Posterior vena cava (tissue), 2 donors: ENCODE measurements around the gene TDRD9. TPM values are rescaled to one million over a fixed set of nuclear protein-coding genes. Genes with fewer than 3 reads are reported as not detected.
"Not testable (repeated sequence)": the region's sequence is repeated elsewhere in the genome, so short reads cannot be mapped to it uniquely, and the experiment has no call there.

Experiments used
- DNase-seq: peaks from one replicate; pipeline ENCODE4 v3.0.0-alpha.2; 2020; ENCODE audit warnings: low spot score
- intact Hi-C, 2 donors: fragments of 100-400 bp; cut with DNase I; formaldehyde crosslinking; loops; one replicate each; pipeline versions ENCODE4 v1.14.1 to v1.14.2; 2022 to 2023
- long read RNA-seq, 2 donors: library from polyadenylated mRNA; unstranded; transcript quantifications; one replicate each; pipeline ENCODE4 v2.0.0, GENCODE V29; 2020 to 2021
- total RNA-seq, 2 donors: library from RNA; stranded (reverse); fragmentation: NEBNext Ultra II Directional; extraction: Animal tissue kit (Norgen Biotek cat#: 25700); gene quantifications; one replicate each; pipeline ENCODE4 v1.2.1, GENCODE V29; 2021
- donor health status: DM: yes; HTN: yes; CAD: no.
- donor health status: DM: yes; HTN: yes; CAD: no.

The TDRD9 gene, protein sequence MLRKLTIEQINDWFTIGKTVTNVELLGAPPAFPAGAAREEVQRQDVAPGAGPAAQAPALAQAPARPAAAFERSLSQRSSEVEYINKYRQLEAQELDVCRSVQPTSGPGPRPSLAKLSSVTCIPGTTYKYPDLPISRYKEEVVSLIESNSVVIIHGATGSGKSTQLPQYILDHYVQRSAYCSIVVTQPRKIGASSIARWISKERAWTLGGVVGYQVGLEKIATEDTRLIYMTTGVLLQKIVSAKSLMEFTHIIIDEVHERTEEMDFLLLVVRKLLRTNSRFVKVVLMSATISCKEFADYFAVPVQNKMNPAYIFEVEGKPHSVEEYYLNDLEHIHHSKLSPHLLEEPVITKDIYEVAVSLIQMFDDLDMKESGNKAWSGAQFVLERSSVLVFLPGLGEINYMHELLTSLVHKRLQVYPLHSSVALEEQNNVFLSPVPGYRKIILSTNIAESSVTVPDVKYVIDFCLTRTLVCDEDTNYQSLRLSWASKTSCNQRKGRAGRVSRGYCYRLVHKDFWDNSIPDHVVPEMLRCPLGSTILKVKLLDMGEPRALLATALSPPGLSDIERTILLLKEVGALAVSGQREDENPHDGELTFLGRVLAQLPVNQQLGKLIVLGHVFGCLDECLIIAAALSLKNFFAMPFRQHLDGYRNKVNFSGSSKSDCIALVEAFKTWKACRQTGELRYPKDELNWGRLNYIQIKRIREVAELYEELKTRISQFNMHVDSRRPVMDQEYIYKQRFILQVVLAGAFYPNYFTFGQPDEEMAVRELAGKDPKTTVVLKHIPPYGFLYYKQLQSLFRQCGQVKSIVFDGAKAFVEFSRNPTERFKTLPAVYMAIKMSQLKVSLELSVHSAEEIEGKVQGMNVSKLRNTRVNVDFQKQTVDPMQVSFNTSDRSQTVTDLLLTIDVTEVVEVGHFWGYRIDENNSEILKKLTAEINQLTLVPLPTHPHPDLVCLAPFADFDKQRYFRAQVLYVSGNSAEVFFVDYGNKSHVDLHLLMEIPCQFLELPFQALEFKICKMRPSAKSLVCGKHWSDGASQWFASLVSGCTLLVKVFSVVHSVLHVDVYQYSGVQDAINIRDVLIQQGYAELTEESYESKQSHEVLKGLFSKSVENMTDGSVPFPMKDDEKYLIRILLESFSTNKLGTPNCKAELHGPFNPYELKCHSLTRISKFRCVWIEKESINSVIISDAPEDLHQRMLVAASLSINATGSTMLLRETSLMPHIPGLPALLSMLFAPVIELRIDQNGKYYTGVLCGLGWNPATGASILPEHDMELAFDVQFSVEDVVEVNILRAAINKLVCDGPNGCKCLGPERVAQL (N-terminal part only)
- total RNA-seq, result 1 to 10 TPM in 1 of 2 donors, under 1 TPM in 1; 1.00 to 2.9 TPM
- long read RNA-seq, donor 1, partial matches to known transcripts, result 0 of 1 reads
- long read RNA-seq, donor 1, other reads (novel, unspliced or antisense), result 1 of 1 reads
- long read RNA-seq, donor 2, result 0 reads

DNA sequence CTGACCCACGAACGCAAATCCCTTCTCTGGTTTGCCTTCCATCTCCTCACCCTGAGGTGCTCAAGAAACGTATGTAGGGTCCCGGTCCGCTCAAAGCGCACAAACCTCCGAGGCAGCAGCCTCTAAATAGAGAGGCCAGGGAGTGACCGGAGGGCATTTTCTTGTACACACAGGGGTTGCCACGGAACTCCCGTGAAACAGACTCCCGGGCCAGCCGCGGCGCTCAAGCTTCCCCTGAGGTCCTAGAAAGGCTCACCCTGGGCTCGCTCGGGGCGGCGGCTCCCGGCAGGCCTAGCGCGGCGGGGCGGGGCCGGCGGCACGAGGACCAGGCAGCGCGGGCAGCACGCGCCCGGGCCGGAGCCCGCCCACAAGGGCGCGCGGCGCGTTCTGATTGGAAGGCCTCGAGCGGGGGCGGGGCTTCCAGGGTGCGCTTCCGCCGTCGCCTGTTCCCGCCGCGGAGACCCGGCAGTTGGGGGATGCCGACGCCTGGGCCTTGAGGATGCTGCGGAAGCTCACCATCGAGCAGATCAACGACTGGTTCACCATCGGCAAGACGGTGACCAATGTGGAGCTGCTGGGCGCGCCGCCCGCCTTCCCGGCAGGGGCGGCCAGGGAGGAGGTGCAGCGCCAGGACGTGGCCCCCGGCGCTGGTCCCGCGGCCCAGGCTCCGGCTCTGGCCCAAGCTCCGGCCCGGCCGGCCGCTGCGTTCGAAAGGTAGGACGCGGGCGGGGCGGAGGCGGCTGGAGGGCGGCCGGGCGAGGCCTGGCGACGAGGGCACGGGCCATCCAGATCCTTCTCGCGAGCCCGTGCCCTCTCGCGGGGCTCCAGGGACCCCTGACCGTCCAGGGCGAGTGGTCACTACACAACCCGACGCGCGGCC is at the start of gene TDRD9:
Gene TDRD9 (plus strand): TSS at position 446 of the 880 bp plus-strand sequence. CDS start 54 bp downstream, at position 500.
- no peak for DNase-seq
- intact Hi-C loops, result no loop called here

DNA sequence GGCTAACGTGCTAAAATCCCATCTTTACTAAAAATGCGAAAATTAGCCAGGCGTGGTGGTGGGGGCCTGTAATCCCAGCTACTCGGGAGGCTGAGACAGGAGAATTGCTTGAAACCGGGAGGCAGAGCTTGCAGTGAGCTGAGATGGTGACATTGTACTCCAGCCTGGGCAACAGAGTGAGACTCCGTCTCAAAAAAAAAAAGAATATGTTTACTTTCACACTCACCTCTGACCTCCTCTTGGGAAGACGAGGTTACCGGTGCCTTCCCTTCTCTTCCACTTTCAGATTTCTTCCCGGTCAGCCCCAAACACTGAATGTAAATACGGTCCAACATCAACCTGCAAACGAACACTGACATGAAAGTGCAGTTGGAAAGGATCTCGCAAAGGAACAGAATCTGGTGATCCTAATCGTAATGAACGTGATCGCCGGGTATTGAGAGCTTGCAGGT is 49.1 kb upstream of the TDRD9 start:
- intact Hi-C loops, result loop anchor here in 1 of 2 donors (1.0 kb wide), 1 partner anchor 31 kb away; no protein-coding TSS in a partner anchor

DNA sequence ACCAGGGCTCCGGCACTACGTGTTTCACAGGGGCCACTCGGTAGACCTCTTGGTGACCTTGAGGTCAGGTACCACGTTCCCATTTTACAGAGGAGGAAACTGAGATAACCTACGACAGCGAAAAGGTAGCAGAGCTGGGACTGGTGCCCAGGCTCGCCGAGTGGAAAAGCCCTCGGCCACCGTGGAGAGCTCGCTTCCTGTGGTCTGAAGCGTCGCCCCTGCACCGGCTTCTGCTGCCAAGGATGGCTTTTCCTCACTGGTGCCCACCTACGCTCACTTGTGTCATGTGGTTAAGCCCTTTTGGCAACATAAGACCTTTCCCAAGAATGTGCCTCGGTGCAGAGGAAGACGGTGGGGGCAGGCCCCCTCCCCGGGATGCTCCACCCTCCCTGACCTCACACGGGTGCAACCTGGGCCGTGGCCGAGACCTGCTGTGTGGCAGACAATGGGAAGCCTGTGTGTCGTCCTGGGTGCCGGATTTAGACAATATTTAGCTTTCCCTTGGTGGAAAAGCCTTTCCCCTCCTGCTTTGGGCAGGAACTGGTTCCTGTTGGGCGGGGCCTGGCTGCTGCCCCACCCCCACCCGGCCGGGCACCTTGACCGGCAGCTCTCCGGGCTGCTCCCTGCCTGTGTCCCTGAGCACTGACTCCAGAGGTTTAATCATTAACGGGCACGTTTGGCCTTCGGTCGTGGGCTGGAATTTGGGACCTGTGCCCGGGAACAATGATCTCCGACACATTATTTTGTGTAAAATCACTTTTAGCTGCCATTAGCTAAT is 48.5 kb upstream of the TDRD9 start:
- DNase-seq, result no peak
- intact Hi-C loops, result loop anchor here in 1 of 2 donors (1.0 kb wide), 1 partner anchor 31 kb away; no protein-coding TSS in a partner anchor

More for the DNA sequence above, 49.1 kb upstream of the TDRD9 start:
- no peak for DNase-seq

DNA sequence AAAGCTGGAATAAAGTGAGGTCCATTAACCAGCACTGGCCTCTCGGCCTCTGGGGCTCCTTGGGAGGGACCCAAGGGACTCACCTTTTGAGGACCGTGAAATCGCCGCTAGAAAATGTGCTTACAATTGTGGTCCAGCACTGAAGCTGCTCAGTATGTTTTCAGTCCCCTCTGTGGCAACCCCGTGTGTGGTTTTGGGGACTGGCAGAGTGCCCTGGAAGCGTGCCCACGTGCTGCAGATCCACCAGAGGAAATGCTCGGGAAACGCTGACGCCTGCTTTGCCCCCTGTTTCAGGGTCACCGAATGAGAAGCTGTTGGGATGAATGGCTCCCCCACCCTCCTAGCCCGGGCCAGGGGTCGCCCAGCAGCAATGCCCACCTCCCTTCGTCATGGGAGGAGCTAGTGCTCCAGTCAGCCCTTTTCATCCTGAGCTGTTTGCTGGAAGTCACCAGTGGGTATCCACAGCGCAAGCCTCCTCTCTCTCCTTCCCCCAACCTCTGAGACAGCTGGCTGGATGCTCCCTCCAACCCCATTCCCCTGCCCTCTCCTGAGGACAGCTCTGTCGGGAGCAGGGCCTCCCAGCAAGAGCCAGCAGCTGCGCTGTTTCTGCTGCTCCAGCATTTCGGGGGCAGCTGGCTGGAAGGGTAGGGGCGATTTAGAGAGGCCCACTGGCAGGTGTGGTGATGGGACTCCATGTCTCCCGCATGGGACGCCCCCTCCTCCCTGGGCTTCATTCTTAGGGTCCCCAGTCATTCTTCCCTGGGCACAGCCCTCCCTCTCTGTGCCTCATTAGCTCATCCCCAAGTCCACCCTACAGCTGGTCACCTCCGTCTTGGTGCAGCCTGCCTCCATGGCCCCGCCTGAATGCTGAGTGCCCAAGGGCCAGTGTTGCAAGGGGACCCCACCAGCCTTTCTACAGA is 47.6 kb upstream of the TDRD9 start:
- DNase-seq, result peak; percentile 94
- intact Hi-C loops, result no loop called here

DNA sequence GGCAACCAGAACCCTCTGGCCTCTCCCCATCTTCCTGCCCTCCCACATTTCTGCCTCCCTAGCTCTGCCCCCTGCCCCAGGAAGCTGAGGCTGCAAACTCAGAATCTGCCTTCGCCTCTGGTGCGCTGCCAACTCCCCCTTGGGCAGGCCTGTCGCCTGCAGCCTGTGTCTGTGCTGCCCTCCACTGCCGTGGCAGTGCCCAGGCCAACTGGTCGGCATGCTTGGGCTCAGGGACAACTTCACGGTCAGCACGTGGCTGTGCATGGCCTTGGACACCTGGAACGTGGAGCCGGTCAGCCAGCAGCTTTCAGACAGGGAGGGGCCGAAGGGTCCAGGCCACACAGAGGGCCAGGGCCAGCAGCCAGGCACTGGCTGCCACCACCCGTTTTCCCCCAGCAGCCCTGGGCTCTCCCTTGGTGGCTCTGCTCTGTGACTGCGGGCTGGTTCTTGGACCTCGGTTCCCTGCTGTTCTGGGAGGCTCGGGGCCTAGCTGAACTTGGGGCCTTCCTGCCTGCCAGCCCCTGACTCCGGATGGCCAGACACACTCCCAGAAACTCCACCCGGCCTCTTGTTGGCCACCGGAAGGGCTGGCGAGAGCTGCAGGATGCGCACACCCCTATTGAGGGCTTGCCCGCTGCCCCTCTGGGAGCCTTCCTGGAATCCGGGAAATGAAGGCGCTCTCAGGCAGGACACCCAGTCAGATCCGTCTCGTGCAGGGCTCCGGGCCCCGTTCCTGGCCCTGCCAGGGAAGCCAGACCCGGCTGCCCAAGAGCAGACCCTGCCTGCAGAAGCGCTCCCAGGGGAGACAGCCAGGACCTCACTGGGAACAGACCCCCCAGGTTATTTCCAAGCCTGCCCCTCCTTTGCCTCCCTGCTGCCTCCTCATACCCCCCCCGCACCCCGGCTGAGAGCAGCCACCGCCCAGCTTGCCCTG is 46.7 kb upstream of the TDRD9 start:
- no peak for DNase-seq
- intact Hi-C loops, result no loop called here

DNA sequence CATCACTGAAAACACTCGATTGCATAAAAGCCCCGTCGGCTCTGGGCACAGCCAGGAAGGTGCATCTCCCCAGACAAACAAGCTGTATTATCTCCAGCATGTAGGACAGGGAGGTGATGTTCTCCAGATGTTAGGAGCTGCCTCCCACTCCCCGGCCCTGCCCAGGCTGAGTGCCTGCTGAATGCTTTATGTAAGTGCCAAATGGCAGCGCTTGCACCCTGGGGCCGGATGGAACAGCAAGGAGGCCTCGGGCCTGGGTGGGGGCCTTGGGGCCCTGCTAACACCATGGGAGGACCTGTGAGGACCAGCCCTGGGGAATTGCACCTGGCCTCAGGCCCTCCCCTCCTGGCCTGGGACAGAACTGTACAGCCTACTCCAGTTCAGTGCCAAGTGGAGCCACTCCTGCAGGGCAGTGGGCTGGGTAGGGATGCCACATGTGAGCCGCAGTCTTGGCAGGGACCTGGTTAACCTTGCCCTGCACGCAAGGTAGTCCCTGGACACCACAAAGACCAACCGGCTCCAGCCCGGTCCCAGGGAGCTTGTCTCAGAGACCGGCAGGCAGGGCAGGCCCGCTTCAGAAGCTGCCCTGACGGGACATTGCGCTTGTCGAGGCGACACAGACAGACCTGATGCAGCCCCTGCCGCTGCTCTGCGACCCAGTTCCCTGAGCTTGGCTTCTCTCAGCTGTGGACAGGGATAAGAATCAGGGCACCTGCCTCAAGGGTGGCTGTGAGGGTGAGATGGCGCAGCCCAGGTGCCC is 45.6 kb upstream of the TDRD9 start:
- intact Hi-C loops, result no loop called here
- DNase-seq, result no peak

DNA sequence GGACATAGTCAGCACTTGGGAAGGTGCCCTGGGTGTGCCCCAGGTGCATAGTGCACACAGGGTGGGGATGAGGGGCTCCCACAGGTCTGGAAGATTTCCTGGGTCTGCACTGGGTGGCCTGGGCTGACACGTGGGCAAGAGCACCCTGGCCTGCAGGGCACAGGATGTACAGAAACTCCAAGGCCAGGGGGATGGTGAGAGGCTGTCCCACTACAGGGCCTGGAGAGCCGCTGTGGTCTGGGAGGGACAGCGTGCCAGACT is 45.1 kb upstream of the TDRD9 start:
- intact Hi-C loops, result no loop called here
- DNase-seq, result no peak

DNA sequence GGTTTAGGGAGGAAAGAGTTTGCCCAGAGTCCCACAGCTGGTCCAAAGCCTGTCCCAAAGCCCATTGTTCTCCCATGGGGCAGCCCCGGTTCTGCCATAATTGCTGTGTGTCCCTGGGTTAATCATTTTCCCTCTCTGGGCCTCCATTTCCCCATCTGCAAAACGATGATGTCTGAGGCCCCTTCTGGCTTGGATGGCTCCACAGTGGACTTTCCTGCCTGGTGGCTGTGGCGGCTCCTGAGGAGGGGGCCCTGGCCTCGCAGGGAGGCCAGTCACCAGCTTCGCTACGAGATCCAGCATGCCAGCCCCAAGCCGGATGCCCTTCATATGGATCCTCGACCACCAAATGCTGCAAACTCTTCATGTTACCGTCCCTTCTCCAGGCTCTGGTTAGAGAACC is 43.4 kb upstream of the TDRD9 start:
- intact Hi-C loops, result no loop called here
- no peak for DNase-seq

DNA sequence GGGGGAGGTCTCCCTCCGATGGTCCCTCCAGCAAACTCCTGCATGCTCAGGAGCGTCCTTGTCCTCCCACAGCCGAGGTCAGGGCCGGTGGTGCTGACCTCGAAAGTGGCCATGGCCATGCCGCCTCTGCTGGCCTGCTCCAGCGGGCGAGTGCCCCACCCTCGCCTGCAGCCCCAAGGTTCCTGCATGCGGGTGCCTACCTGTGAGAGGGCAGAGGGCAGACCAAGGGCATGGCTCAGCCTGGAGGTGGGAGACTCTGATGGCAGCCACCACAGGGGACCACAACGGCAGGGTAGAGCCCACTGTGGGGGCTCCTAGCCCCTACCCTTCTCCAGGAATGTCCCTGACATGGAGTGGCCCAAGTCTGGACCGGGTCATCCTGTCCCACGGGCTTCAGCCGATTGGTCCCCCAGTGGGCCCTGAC is 42.7 kb upstream of the TDRD9 start:
- intact Hi-C loops, result no loop called here
- no peak for DNase-seq

DNA sequence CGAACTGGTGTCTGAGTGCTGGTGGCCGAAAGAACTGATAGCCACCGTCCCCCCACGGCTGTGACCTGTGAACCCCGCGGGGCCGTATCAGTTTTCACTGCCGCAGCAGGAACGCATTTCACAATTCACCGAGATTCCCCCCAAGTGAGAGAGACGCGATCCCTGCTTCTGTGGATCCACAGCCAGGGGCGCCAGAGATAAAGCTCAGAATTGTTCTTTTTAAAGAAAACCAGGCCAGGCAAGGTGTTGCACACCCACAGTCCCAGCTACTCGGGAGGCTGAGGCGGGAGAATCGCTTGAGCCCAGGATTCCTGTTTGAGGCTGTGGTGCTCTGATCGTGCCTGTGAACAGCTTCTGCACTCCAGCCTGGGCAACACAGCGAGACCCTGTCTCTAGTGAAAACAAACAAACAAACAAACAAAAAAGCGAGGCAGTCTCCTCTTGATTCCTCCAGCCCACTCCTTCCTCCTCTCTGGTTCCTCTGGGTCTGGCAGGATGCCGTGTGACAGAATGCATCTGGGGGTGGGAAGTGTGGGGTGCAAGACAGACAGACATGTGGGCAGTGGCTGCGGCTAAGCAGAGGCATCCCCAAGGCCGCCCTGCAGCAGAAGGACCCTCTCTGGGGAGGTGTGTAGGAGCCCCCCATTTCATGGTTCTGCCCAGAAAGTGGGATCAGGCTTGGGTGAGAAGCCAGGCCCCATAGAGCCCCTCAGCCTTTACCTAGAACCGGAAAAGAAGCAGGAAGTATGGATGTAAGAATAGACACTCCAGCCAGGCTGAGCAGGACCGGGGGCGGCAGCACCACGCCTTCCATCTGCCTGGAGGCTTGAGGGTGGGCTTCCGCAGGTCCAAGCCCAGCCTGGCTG is 41.7 kb upstream of the TDRD9 start:
- DNase-seq, result no peak

DNA sequence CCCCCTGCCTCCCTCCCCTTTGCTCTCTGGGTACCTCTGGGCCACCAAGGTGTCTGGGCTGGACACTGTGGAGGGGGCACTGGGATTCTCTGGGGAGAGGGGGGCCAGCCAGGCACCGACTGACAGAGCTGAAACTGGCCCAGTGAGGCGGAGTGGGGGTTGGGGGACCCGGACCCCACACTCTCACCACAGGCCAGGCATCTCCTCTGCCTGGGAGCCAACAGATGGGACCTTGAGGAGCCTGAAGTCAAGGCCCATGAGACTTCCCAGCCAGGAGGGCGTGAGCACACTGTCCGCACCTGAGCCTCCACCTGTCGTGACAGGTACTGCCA is 41.1 kb upstream of the TDRD9 start:
- intact Hi-C loops, result no loop called here
- DNase-seq, result no peak

More for the DNA sequence above, 41.7 kb upstream of the TDRD9 start:
- intact Hi-C loops, result no loop called here

DNA sequence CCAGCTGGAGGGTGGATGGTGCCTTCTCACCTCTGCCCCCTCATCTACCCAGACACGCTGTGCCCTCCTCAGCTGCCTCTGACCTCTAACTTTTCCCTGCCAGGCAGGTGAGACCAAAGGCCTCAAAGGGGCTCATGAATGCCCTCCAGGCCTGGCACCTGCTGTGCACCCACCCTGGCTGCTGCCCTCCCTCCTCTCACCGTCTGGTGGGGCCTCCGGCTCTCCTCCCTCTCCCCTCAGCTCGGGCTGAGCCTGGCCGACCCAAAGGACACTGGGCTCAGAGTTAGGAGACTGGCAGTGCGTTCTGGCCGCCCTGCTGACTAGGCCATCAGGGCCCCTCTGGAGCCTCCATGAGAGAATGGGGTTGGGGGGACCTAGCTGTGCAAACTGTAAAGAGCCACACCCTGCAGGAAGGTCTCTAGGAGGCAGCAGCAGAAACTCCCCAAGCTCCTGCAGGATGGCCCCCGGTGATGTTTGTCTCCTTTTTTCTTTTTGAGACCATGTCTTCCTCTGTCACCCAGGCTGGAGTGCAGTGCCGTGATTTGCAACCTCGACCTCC is 40.6 kb upstream of the TDRD9 start:
- no peak for DNase-seq
- intact Hi-C loops, result no loop called here

DNA sequence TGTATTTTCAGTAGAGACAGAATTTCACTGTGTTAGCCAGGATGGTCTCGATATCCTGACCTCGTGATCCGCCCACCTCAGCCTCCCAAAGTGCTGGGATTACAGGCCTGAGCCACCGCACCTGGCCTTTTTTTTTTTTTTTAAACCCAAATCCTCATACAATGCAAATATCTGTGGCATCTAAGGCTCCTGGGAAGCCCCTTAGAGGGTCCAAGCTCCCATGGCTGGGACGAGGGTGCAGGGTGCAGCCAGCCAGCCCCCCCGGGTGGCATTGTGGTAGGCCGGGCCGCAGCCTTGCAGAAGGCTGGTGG is 39.3 kb upstream of the TDRD9 start:
- DNase-seq, intact Hi-C loops: not testable (repeated sequence)
